ENCODE results near the gene TBC1D7.

DNA sequence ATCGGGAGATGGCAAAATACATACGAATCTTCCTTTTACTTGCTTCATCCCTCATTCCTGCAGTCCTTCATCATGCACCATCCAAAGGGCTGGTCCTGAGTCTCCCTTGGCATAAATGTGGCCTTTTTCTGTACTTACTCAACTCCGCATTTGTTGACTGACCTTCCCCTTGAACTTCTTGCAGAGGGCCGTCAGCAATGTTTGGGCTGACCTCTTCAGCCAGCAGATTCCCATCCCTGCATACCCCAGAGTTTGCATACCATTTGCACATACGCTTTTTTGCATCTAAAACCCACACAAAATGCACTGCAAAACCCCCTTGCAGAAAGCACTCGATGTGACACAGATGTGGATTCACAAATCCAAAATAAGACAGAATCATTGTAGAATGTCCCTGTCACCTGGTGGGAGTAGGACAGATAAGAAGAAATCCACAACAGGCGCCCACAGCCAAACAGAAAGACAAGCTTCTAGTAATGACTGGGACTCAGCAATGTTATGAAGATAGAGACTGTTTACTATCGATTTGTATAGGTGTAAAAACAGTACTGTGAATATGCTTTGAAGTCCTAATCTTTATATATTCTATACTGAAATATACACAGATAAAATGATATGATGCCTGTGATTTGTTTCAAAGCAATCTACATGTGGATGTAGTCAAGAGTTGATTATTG, 45.8 kb downstream of the TBC1D7 start:
- TF ChIP-seq GATA2 (IDR thresholded peaks at IDR 0.05; ENCODE audit: low read depth, low read length) (no peak), GATA3 (IDR thresholded peaks at IDR 0.05; ENCODE audit: low read depth, low read length) (no peak)
